ENCODE results near the gene LAMA3. TPM values are rescaled to one million over a fixed set of nuclear protein-coding genes. Genes with fewer than 3 reads are reported as not detected.

LAMA3 gene
- total RNA-seq, 1 donor from 2014 or later, result 9.4 TPM

- H3K36me3 Mint-ChIP-seq, result no peaks in the 10 kb centered on the region
- H3K9me3 Mint-ChIP-seq, result no peaks in the 10 kb centered on the region
- no peak for DNase-seq (ENCODE audit: extremely low spot score, unreplicated experiment)
- no peak for TF ChIP-seq CTCF (conservative IDR thresholded peaks at IDR 0.05)
- H3K4me1 Mint-ChIP-seq (ENCODE audit: unreplicated experiment), result peaks cover 13% of the 10 kb centered on the region
- no peak overlapping the region for H3K27ac Mint-ChIP-seq
- H3K27me3 Mint-ChIP-seq, result peaks cover 16% of the 10 kb centered on the region
- H3K4me3 Mint-ChIP-seq, result no peak overlapping the region
Measured at GRCh38 chr18:23868136-23868785, 179.0 kb downstream of the LAMA3 start.

- Mint-ChIP-seq H3K36me3 (no peaks in the 10 kb centered on the region), H3K27ac (no peak overlapping the region), H3K27me3 (peaks cover 16% of the 10 kb centered on the region), H3K4me1 (ENCODE audit: unreplicated experiment) (peaks cover 16% of the 10 kb centered on the region), H3K9me3 (no peaks in the 10 kb centered on the region), H3K4me3 (peak overlapping the region; percentile 24)
- no peak for TF ChIP-seq CTCF (conservative IDR thresholded peaks at IDR 0.05)
- no peak for DNase-seq (ENCODE audit: extremely low spot score, unreplicated experiment)
Measured at GRCh38 chr18:23870676-23871380, 181.6 kb downstream of the LAMA3 start.

GRCh38 chr18:23871410-23871809 lies 182.2 kb downstream of the LAMA3 start:
- peak; percentile 50 for DNase-seq (ENCODE audit: extremely low spot score, unreplicated experiment)
- Mint-ChIP-seq H3K9me3 (no peaks in the 10 kb centered on the region), H3K27ac (no peak overlapping the region), H3K4me1 (ENCODE audit: unreplicated experiment) (peaks cover 16% of the 10 kb centered on the region), H3K36me3 (no peaks in the 10 kb centered on the region), H3K4me3 (no peak overlapping the region), H3K27me3 (peaks cover 20% of the 10 kb centered on the region)
- no peak for TF ChIP-seq CTCF (conservative IDR thresholded peaks at IDR 0.05)

GRCh38 chr18:23872701-23873550 lies 183.7 kb downstream of the LAMA3 start:
- peak; percentile 66 for DNase-seq (ENCODE audit: extremely low spot score, unreplicated experiment)
- no peaks in the 10 kb centered on the region for H3K9me3 Mint-ChIP-seq
- H3K4me3 Mint-ChIP-seq, result peak overlapping the region; percentile 63
- TF ChIP-seq CTCF (conservative IDR thresholded peaks at IDR 0.05), result no peak
- H3K36me3 Mint-ChIP-seq, result no peaks in the 10 kb centered on the region
- peak overlapping the region; percentile 85 for H3K27ac Mint-ChIP-seq
- H3K4me1 Mint-ChIP-seq (ENCODE audit: unreplicated experiment), result peaks cover 16% of the 10 kb centered on the region
- H3K27me3 Mint-ChIP-seq, result peaks cover 25% of the 10 kb centered on the region

GRCh38 chr18:23875966-23876895 lies 187.0 kb downstream of the LAMA3 start:
- H3K4me3 Mint-ChIP-seq, result no peak overlapping the region
- H3K9me3 Mint-ChIP-seq, result no peaks in the 10 kb centered on the region

More at GRCh38 chr18:23875966-23876895, 187.0 kb downstream of the LAMA3 start:
- Mint-ChIP-seq H3K27ac (no peak overlapping the region), H3K36me3 (no peaks in the 10 kb centered on the region), H3K4me1 (ENCODE audit: unreplicated experiment) (peaks cover 16% of the 10 kb centered on the region), H3K27me3 (peaks cover 32% of the 10 kb centered on the region)
- no peak for TF ChIP-seq CTCF (conservative IDR thresholded peaks at IDR 0.05)
- no peak for DNase-seq (ENCODE audit: extremely low spot score, unreplicated experiment)
